ENCODE data around the gene MSLN.

The MSLN gene

GRCh38 chr16:794853-795466 lies 34.4 kb downstream of the MSLN start:
- no peak for DNase-seq

DNA sequence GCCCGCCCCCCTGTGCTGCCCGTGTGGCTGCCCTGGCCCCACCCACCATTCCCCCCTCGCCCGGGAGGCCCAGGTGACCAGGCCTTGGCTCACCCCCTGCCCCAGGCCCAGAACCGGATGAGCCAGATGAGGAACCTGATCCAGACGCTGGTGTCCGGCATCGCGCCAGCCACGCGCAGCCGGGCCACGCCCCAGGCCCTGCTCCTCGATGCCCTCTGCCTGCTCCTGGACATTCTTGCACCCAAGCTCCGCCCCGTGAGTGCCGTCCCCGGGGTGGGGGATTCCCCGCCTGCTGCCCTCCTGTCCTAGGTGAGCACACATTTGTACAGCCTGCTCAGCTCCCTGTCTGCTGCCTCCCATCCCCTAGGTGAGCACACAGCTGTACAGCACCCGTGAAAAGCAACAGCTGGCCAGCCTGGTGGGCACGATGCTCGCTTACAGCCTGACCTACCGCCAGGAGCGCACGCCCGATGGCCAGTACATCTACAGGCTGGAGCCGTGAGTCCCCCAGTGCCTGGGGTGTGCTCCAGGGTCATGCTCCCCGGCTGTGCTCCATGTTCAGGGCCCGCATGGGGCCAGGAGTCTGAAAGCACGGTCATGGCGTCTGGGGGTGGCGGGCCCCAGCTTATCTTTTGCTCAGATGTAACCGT lies 35.2 kb downstream of the MSLN start:
- DNase-seq = peak; percentile 69

DNA sequence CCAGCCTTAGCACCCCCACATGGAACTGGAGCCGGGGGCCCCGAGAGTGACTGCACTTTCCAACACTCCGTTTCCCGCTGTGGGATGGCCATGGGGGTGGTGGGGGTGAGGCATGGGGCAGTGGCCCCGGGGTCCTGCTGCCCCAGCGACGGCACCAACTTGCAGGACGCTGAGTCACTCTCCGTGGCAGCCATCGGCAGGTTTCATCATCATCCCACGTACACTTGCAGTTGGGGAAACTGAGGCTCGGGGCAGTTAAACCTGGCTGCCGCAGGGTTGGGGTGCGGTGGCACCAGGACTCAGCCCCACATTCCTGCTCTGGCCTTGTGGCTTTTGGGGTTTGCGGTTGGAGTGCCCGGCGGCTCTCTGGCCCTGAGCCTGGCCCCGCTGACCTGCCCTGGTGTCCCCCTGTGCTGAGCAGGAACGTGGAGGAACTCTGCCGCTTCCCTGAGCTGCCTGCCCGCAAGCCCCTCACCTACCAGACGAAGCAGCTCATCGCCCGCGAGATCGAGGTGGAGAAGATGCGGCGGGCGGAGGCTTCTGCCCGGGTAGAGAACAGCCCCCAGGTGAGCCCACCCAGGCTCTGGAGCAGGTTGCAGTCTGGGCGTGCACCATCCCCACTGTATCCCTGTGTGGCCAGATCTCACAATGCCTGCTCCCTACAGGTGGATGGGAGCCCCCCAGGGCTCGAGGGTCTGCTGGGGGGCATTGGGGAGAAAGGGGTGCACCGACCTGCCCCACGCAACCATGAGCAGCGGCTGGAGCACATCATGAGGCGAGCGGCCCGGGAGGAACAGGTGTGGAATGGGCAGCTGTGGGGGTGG lies 36.0 kb downstream of the MSLN start:
- DNase-seq = no peak

- DNase-seq = no peak
Measured at GRCh38 chr16:797120-797420, 36.5 kb downstream of the MSLN start.

- DNase-seq = no peak
Measured at GRCh38 chr16:797686-798085, 37.2 kb downstream of the MSLN start.

GRCh38 chr16:798666-799065 lies 38.1 kb downstream of the MSLN start:
- no peak for DNase-seq

GRCh38 chr16:799111-799947 lies 38.8 kb downstream of the MSLN start:
- DNase-seq = no peak

DNA sequence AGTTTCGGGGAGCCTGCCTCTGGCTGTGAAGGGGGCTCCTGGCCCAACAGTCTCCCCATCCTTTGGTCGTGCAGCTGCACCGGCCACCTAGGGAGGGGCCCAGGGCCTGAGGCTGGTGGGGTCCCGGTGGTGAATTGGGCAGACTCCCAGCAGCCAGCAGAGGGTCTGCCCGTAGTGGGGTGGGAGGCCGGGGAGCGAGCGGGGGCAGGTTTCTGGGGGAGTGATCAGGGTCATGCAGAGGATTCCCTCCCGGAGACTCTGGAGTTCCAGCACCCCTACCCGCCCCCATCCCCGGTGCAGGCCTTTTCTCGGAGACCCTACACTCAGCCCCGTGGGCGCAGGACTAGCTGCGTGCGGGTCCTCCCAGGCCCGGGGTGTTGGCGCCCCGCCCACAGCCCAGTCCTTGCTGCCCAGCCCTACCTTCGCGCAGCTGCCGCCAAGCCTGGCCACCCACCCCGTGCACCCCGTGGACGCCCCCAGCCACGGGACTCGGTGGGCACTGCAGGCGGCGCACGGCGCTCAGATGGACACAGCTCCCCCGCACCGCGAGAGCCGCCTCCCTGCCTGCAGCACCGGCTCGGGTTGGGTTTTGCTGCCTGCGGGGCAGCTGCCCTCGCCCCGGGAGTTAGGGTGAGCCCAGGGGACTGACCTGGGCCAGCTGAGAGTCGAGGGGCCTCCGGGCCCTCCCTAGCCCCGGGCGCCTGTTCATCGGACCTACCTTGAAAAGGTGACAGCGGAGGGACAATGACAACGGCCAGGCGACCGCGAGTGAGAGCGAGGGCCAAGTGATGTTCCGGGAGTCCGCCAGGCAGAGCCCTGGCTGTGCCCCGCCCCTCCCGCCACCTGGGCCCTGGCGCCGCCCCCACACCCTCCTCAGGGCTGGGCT lies 39.7 kb downstream of the MSLN start, which contains the start of gene GNG13:
GNG13 (minus strand) TSS at position 787 of the 886 bp plus-strand sequence. CDS start 1,657 bp downstream, outside the sequence.
- no peak for DNase-seq

GRCh38 chr16:800834-801511 lies 40.4 kb downstream of the MSLN start:
- DNase-seq = no peak

- DNase-seq = no peak
Measured at GRCh38 chr16:801584-802363, 41.2 kb downstream of the MSLN start.

GRCh38 chr16:802461-802860 lies 41.9 kb downstream of the MSLN start:
- no peak for DNase-seq

- DNase-seq = no peak
Measured at GRCh38 chr16:802914-803753, 42.6 kb downstream of the MSLN start.

DNA sequence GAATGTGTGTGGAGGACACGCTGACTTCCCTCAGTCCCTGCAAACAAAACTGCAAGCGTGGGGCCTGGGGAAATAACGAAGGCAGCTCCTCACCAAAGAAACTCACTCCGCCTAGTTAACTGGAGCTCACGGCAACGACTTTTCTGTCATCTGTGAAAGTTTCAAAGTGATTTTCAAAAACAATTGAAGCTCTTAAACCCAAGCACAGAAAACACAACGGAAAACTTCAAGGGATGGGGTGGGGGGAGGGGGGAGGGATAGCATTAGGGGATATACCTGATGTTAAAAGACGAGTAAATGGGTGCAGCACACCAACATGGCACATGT lies 43.2 kb downstream of the MSLN start:
- no peak for DNase-seq

GRCh38 chr16:804193-805048 lies 43.9 kb downstream of the MSLN start:
- DNase-seq = no peak

- DNase-seq = no peak
Measured at GRCh38 chr16:805474-805873, 44.9 kb downstream of the MSLN start.

GRCh38 chr16:807347-808084 lies 47.0 kb downstream of the MSLN start:
- DNase-seq = peak; percentile 89

GRCh38 chr16:808085-808386 lies 47.5 kb downstream of the MSLN start:
- DNase-seq = no peak

DNA sequence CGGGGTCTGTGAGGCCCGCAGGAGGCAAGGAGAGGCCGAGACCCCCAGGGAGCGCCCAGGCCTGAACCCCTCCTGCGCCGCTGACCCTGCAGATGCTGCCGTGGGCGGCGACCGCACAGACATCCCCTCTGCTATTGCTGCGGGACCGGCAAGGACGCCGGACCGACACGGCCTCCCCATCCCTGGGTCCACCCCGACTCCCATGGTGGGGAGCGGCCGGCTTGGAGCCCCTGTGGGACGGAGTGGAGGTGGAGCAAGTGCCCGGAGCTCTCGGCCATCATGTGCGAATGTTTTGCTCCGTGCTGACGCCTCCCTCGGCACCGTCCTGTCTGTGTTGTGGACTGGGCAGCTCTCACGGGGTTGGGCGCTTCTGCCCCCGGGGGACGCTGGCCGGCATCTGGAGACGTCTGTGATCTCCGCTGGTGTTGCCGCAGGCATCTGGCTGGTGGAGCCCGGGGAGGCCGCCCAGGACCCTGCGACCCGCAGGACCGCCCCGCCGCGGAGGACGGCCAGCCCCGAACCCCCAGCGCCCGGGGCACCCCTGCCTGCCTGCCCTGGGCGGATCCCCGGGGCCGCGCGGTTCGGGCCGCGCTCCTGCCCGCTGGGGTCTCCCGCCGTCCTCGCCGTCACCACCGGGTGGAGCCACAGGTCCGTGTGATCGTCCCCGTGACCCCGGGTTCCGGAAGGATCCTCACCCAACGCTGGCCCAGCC lies 52.8 kb downstream of the MSLN start:
- DNase-seq = no peak

Measured in NCI-H2029 (cell line).